Osteocyte (in vitro differentiated cells): ENCODE results near the gene SEH1L. TPM values are rescaled to one million over a fixed set of nuclear protein-coding genes. Genes with fewer than 3 reads are reported as not detected.
A peak's percentile ranks its signal among the peaks of the same experiment; 100 is the strongest.

Experiments
- DNase-seq: peaks from one replicate; pipeline ENCODE4 v3.0.0; 2021; ENCODE audit warnings: mixed read lengths; ENCODE audit not compliant: unreplicated experiment; ENCODE audit errors: extremely low spot score
- H3K27ac Mint-ChIP-seq: one replicate; pipeline ENCODE4 v1.8.0; 2021; ENCODE audit warnings: mild to moderate bottlenecking, mixed read lengths; ENCODE audit not compliant: unreplicated experiment
- H3K27me3 Mint-ChIP-seq: one replicate; pipeline ENCODE4 v1.8.0; 2021; ENCODE audit warnings: mixed read lengths; ENCODE audit not compliant: unreplicated experiment
- H3K36me3 Mint-ChIP-seq: one replicate; pipeline ENCODE4 v1.8.0; 2021; ENCODE audit warnings: mixed read lengths; ENCODE audit not compliant: unreplicated experiment
- H3K4me1 Mint-ChIP-seq: one replicate; pipeline ENCODE4 v1.8.0; 2021; ENCODE audit warnings: mixed read lengths; ENCODE audit not compliant: unreplicated experiment
- H3K4me3 Mint-ChIP-seq: one replicate; pipeline ENCODE4 v1.8.0; 2021; ENCODE audit warnings: mild to moderate bottlenecking, moderate library complexity, mixed read lengths; ENCODE audit not compliant: unreplicated experiment
- H3K9me3 Mint-ChIP-seq: one replicate; pipeline ENCODE4 v1.8.0; 2021; ENCODE audit warnings: mixed read lengths; ENCODE audit not compliant: unreplicated experiment
- total RNA-seq: library from RNA; stranded (reverse); gene quantifications from 2 replicates; pipeline ENCODE4 v1.2.1, GENCODE V29; 2021
- TF ChIP-seq, protein P1 (sequence below): fragments of 200-600 bp; sonication (generic); IDR thresholded peaks from 2 replicates; pipeline ENCODE4 v1.5.0; 2021; ENCODE audit warnings: antibody characterized with exemption, mild to moderate bottlenecking, moderate library complexity

SEH1L gene
- total RNA-seq, 1 donor from 2014 or later: 47.5 TPM

DNA sequence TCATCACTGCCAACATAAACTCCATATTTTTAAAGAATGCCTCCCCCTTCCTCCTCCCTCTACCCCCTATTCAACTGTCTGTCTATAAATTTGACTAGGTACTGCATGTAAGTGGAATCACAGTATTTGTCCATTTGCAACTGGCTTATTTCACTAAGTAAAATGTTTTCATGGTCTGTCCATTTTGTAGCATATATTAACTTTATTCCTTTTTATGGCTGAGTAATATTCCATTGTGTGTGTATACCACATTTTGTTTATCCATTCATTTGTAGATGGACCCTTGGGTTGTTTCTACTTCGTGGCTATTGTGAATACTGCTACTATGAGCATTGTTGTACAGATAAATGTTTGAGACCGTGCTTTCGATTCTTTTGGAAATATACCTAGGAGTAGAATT, 10.7 kb downstream of the SEH1L start:
- Mint-ChIP-seq H3K27ac (no peak overlapping the region), H3K9me3 (peaks cover 8% of the 10 kb centered on the region), H3K4me3 (no peak overlapping the region), H3K36me3 (peaks cover 26% of the 10 kb centered on the region), H3K27me3 (no peaks in the 10 kb centered on the region), H3K4me1 (peaks cover 2% of the 10 kb centered on the region)
- TF ChIP-seq, protein P1, sequence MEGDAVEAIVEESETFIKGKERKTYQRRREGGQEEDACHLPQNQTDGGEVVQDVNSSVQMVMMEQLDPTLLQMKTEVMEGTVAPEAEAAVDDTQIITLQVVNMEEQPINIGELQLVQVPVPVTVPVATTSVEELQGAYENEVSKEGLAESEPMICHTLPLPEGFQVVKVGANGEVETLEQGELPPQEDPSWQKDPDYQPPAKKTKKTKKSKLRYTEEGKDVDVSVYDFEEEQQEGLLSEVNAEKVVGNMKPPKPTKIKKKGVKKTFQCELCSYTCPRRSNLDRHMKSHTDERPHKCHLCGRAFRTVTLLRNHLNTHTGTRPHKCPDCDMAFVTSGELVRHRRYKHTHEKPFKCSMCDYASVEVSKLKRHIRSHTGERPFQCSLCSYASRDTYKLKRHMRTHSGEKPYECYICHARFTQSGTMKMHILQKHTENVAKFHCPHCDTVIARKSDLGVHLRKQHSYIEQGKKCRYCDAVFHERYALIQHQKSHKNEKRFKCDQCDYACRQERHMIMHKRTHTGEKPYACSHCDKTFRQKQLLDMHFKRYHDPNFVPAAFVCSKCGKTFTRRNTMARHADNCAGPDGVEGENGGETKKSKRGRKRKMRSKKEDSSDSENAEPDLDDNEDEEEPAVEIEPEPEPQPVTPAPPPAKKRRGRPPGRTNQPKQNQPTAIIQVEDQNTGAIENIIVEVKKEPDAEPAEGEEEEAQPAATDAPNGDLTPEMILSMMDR: no peak
- no peak for DNase-seq

DNA sequence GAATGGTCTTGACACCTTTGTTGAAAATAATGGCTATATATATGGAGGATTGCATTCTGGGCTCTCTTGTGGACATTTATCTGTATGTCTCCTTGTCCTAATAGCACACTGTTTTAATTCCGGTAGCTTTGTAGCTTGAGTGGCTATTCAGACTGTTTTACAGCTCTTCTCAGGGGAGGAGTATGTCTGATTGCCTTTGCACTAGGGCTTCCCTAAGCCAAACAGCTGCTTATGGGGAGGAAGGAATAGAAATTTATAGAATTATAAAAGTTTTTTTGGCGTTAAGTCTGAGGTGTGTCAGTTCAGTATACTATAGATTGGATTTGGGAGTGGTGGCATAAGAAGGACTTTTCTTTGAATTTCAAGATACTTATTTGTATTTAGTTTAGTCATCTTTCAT, 12.6 kb downstream of the SEH1L start:
- Mint-ChIP-seq H3K4me1 (peaks cover 2% of the 10 kb centered on the region), H3K36me3 (peaks cover 31% of the 10 kb centered on the region), H3K9me3 (peaks cover 8% of the 10 kb centered on the region), H3K27ac (no peak overlapping the region), H3K4me3 (no peak overlapping the region), H3K27me3 (no peaks in the 10 kb centered on the region)
- no peak for DNase-seq
- TF ChIP-seq, protein P1: no peak

DNA sequence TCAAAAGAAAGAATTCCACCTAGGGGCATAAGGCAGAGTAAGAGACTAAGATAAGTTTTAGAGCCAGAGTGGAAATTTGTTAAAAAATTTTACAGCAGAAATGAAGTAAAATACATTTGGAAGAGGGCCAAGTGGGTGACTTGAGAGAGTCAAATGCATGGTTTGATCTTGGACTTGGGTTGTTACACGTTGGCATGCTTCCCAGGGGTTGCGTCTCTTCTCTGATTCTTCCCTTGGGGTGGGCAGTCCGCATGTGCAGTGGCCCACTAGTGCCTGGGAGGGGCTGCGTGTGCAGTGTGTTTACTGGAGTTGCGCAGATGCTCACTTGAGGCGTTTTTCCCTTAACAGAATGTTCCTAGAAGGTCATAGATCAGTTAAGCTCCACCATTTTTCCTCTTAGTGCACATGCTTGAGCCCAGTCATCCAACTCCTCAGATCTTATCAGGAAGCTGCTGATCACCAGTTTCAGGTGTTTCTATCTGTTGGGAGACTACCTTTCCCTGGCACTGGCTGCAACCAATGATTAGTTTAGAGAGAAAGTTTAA, 13.1 kb downstream of the SEH1L start:
- DNase-seq: no peak
- Mint-ChIP-seq H3K27me3 (no peaks in the 10 kb centered on the region), H3K27ac (no peak overlapping the region), H3K36me3 (peaks cover 33% of the 10 kb centered on the region), H3K9me3 (peaks cover 8% of the 10 kb centered on the region), H3K4me3 (no peak overlapping the region), H3K4me1 (peaks cover 2% of the 10 kb centered on the region)
- TF ChIP-seq, protein P1: no peak

DNA sequence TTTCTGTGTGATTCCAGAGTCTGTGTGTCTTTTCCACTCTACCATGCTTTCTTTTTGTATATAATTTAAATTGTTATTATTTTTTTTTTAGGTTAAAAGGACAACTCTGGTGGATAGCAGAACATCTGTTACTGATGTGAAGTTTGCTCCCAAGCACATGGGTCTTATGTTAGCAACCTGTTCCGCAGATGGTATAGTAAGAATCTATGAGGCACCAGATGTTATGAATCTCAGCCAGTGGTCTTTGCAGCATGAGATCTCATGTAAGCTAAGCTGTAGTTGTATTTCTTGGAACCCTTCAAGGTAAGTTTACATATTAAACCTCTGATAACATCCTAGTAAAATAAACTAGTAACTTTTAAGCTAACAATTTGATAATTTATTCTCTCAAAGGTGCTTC, 15.3 kb downstream of the SEH1L start:
- H3K4me1 Mint-ChIP-seq: peaks cover 5% of the 10 kb centered on the region
- no peak for DNase-seq
- no peak overlapping the region for H3K27ac Mint-ChIP-seq

DNA sequence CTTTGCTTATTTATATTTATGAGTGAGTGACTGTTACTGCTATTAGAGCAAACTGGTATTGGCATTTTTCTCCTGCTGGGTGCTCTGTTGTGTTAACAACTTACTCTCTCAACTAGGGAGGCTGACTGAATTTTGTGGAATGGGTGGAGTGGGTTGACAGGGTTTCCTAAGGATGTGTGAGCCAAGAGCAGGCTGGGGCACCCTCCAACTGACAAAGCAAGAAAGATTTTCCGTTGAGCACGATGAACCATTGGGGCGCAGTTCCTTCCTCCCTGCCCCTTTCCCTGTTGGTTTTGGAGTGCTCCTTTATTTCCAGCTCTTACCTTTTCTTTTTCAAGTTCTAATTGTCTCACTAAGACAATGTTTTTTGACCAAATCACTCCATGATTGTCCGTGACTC, 20.3 kb downstream of the SEH1L start:
- no peaks in the 10 kb centered on the region for H3K9me3 Mint-ChIP-seq
- no peaks in the 10 kb centered on the region for H3K27me3 Mint-ChIP-seq
- peak overlapping the region; percentile 23 for H3K27ac Mint-ChIP-seq
- H3K36me3 Mint-ChIP-seq: peaks cover 42% of the 10 kb centered on the region
- H3K4me1 Mint-ChIP-seq: peaks cover 4% of the 10 kb centered on the region
- DNase-seq: no peak
- H3K4me3 Mint-ChIP-seq: no peak overlapping the region
- TF ChIP-seq, protein P1: no peak

More for the DNA sequence above, 15.3 kb downstream of the SEH1L start:
- H3K36me3 Mint-ChIP-seq: peaks cover 38% of the 10 kb centered on the region
- no peaks in the 10 kb centered on the region for H3K27me3 Mint-ChIP-seq
- H3K9me3 Mint-ChIP-seq: peaks cover 8% of the 10 kb centered on the region
- no peak overlapping the region for H3K4me3 Mint-ChIP-seq
- TF ChIP-seq, protein P1: no peak
